ENCODE data around the gene AHDC1.

DNA sequence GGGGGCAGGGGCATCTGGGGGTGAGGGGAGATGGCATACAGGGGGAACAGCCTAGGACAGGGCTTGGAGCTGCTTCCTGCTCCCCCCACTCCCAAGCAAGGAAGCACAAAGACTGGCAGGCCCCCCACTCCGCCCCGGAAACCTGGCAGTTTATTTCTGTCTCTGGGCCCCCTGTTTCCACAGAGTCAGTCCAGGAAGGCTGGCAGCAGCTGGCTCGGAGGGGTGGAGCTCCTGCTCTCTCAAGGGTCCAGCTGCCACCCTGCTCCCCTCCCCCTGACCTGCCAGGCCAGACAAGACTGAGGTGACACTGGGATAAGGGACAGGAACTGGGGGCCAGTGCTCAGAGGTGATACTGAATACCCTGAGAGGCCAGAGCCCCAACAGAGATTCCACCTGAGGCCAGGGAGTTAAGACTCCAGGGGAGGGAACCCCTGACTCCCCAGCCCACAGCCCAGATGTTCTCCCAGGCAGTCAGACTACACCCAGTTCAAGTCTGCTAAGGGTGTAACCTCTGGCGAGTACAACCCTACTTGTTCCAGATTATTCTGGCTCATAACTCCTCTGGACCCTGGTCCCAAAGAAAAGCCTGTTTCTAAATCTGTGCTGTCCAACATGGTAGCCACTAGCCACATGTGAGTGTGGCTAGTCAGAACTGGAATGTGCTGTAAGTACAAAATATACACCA lies 26.3 kb downstream of the AHDC1 start:
- TF ChIP-seq ZNF621 (tag by site-specific recombination; IDR thresholded peaks at IDR 0.05), result no peak
- TF ChIP-seq ZNF830 (tag by site-specific recombination; IDR thresholded peaks at IDR 0.05; ENCODE audit: low read depth), result no peak
- TF ChIP-seq, protein P1, sequence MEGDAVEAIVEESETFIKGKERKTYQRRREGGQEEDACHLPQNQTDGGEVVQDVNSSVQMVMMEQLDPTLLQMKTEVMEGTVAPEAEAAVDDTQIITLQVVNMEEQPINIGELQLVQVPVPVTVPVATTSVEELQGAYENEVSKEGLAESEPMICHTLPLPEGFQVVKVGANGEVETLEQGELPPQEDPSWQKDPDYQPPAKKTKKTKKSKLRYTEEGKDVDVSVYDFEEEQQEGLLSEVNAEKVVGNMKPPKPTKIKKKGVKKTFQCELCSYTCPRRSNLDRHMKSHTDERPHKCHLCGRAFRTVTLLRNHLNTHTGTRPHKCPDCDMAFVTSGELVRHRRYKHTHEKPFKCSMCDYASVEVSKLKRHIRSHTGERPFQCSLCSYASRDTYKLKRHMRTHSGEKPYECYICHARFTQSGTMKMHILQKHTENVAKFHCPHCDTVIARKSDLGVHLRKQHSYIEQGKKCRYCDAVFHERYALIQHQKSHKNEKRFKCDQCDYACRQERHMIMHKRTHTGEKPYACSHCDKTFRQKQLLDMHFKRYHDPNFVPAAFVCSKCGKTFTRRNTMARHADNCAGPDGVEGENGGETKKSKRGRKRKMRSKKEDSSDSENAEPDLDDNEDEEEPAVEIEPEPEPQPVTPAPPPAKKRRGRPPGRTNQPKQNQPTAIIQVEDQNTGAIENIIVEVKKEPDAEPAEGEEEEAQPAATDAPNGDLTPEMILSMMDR (tag by site-specific recombination; IDR thresholded peaks at IDR 0.05), result no peak
- no peak for TF ChIP-seq GLI2 (tag by site-specific recombination; IDR thresholded peaks at IDR 0.05; ENCODE audit: borderline replicate concordance, low read depth)
- TF ChIP-seq, protein P2, sequence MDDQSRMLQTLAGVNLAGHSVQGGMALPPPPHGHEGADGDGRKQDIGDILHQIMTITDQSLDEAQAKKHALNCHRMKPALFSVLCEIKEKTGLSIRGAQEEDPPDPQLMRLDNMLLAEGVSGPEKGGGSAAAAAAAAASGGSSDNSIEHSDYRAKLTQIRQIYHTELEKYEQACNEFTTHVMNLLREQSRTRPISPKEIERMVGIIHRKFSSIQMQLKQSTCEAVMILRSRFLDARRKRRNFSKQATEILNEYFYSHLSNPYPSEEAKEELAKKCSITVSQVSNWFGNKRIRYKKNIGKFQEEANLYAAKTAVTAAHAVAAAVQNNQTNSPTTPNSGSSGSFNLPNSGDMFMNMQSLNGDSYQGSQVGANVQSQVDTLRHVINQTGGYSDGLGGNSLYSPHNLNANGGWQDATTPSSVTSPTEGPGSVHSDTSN (CRISPR knock-in tag; IDR thresholded peaks at IDR 0.05), result no peak
- no peak for TF ChIP-seq MYNN (tag by site-specific recombination; IDR thresholded peaks at IDR 0.05; ENCODE audit: borderline replicate concordance)
- TF ChIP-seq ZNF132 (tag by site-specific recombination; IDR thresholded peaks at IDR 0.05; ENCODE audit: borderline replicate concordance), result no peak
- TF ChIP-seq, protein P3, sequence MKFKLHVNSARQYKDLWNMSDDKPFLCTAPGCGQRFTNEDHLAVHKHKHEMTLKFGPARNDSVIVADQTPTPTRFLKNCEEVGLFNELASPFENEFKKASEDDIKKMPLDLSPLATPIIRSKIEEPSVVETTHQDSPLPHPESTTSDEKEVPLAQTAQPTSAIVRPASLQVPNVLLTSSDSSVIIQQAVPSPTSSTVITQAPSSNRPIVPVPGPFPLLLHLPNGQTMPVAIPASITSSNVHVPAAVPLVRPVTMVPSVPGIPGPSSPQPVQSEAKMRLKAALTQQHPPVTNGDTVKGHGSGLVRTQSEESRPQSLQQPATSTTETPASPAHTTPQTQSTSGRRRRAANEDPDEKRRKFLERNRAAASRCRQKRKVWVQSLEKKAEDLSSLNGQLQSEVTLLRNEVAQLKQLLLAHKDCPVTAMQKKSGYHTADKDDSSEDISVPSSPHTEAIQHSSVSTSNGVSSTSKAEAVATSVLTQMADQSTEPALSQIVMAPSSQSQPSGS (tag by site-specific recombination; IDR thresholded peaks at IDR 0.05; ENCODE audit: low read depth), result no peak
- TF ChIP-seq, protein P4, sequence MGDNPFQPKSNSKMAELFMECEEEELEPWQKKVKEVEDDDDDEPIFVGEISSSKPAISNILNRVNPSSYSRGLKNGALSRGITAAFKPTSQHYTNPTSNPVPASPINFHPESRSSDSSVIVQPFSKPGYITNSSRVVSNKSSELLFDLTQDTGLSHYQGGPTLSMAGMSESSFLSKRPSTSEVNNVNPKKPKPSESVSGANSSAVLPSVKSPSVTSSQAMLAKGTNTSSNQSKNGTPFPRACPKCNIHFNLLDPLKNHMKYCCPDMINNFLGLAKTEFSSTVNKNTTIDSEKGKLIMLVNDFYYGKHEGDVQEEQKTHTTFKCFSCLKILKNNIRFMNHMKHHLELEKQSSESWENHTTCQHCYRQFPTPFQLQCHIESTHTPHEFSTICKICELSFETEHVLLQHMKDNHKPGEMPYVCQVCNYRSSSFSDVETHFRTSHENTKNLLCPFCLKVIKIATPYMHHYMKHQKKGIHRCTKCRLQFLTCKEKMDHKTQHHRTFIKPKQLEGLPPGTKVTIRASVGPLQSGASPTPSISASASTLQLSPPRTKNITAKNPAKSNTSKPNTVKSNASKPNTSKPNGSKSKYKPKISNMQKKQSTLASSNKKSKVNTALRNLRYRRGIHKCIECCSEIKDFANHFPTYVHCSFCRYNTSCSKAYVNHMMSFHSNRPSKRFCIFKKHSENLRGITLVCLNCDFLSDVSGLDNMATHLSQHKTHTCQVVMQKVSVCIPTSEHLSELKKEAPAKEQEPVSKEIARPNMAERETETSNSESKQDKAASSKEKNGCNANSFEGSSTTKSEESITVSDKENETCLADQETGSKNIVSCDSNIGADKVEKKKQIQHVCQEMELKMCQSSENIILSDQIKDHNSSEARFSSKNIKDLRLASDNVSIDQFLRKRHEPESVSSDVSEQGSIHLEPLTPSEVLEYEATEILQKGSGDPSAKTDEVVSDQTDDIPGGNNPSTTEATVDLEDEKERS (tag by site-specific recombination; IDR thresholded peaks at IDR 0.05), result no peak
